ENCODE data around the gene GABPB1. TPM values are rescaled to one million over a fixed set of nuclear protein-coding genes. Genes with fewer than 3 reads are reported as not detected.
"Not testable (repeated sequence)": the region's sequence is repeated elsewhere in the genome, so short reads cannot be mapped to it uniquely, and the experiment has no call there.

Gene GABPB1
- 100 to 1,000 TPM in 1 of 12 donors, 10 to 100 TPM in 11; 11.5 to 158 (median 19.1) TPM for polyA plus RNA-seq (ENCODE audit: insufficient read length in 12 of 12)
- long read RNA-seq, donor 1, partial matches to known transcripts: 8 of 9 reads
- long read RNA-seq, donor 1, other reads (novel, unspliced or antisense): 0 of 9 reads
- long read RNA-seq, donor 2, full-length matches to known transcripts: 5 of 28 reads
- long read RNA-seq, donor 2, partial matches to known transcripts: 23 of 28 reads
- long read RNA-seq, donor 2, other reads (novel, unspliced or antisense): 0 of 28 reads
- long read RNA-seq, donor 3, full-length matches to known transcripts: 1 of 1 reads
- long read RNA-seq, donor 3, partial matches to known transcripts: 0 of 1 reads
- long read RNA-seq, donor 3, other reads (novel, unspliced or antisense): 0 of 1 reads
- long read RNA-seq, donor 4, partial matches to known transcripts: 0 of 2 reads
- long read RNA-seq, donor 4, other reads (novel, unspliced or antisense): 0 of 2 reads
- long read RNA-seq, donor 5, full-length matches to known transcripts: 10 of 38 reads
- long read RNA-seq, donor 5, partial matches to known transcripts: 28 of 38 reads
- long read RNA-seq, donor 5, other reads (novel, unspliced or antisense): 0 of 38 reads
- long read RNA-seq, donor 6, full-length matches to known transcripts: 1 of 1 reads
- long read RNA-seq, donor 6, partial matches to known transcripts: 0 of 1 reads
- long read RNA-seq, donor 6, other reads (novel, unspliced or antisense): 0 of 1 reads
- long read RNA-seq, donor 7, partial matches to known transcripts: 6 of 8 reads
- long read RNA-seq, donor 7, other reads (novel, unspliced or antisense): 0 of 8 reads
- long read RNA-seq, donor 8, full-length matches to known transcripts: 4 of 4 reads
- long read RNA-seq, donor 8, partial matches to known transcripts: 0 of 4 reads
- long read RNA-seq, donor 8, other reads (novel, unspliced or antisense): 0 of 4 reads
- long read RNA-seq, donor 9, full-length matches to known transcripts: 2 of 2 reads
- long read RNA-seq, donor 9, partial matches to known transcripts: 0 of 2 reads
- long read RNA-seq, donor 9, other reads (novel, unspliced or antisense): 0 of 2 reads
- long read RNA-seq, donor 10, full-length matches to known transcripts: 1 of 1 reads
- long read RNA-seq, donor 10, partial matches to known transcripts: 0 of 1 reads
- long read RNA-seq, donor 10, other reads (novel, unspliced or antisense): 0 of 1 reads
- long read RNA-seq, donor 11, partial matches to known transcripts: 0 of 3 reads
- long read RNA-seq, donor 11, other reads (novel, unspliced or antisense): 0 of 3 reads

GRCh38 chr15:50354838-50355618 is at the start of gene GABPB1:
GABPB1 (minus strand) TSS chr15:50355198; CDS start chr15:50309798, 45,400 bp downstream.
- peak; percentile 96 for DNase-seq

- not testable (repeated sequence) for DNase-seq
Observed at GRCh38 chr15:50391561-50391960, 36.6 kb upstream of the GABPB1 start.

- no peak for DNase-seq
Observed at GRCh38 chr15:50390554-50391264, 35.7 kb upstream of the GABPB1 start.

GRCh38 chr15:50382408-50382807 is 27.4 kb upstream of the GABPB1 start:
- not testable (repeated sequence) for DNase-seq

GRCh38 chr15:50381438-50381837 is 26.4 kb upstream of the GABPB1 start:
- no peak for DNase-seq

- DNase-seq: no peak
Observed at GRCh38 chr15:50380089-50380488, 25.1 kb upstream of the GABPB1 start.

- not testable (repeated sequence) for DNase-seq
Observed at GRCh38 chr15:50379413-50379812, 24.4 kb upstream of the GABPB1 start.

- DNase-seq: no peak
Observed at GRCh38 chr15:50378776-50379175, 23.8 kb upstream of the GABPB1 start.

- DNase-seq: no peak
Observed at GRCh38 chr15:50377867-50378751, 23.1 kb upstream of the GABPB1 start.

GRCh38 chr15:50369564-50369963 is 14.6 kb upstream of the GABPB1 start:
- not testable (repeated sequence) for DNase-seq

GRCh38 chr15:50365971-50366370 is 11.0 kb upstream of the GABPB1 start:
- DNase-seq: no peak

GRCh38 chr15:50365570-50365969 is 10.6 kb upstream of the GABPB1 start:
- no peak for DNase-seq

- no peak for DNase-seq
Observed at GRCh38 chr15:50363612-50364011, 8.6 kb upstream of the GABPB1 start.

- no peak for DNase-seq
Observed at GRCh38 chr15:50361756-50362155, 6.8 kb upstream of the GABPB1 start.

- no peak for DNase-seq
Observed at GRCh38 chr15:50358845-50359244, 3.8 kb upstream of the GABPB1 start.

- DNase-seq: no peak
Observed at GRCh38 chr15:50355980-50356379, 982 bp upstream of the GABPB1 start.

- DNase-seq: no peak
Observed at GRCh38 chr15:50355619-50355905, 564 bp upstream of the GABPB1 start.

GRCh38 chr15:50353975-50354837 is 792 bp downstream of the GABPB1 start:
- DNase-seq: peak; percentile 83
